Stimulated activated CD8-positive, alpha-beta memory T cell treated with anti-CD3 and anti-CD28 coated beads, Interleukin-7, amount 100 ng/mL, for 4 hours (primary cell): ENCODE results near the gene ATP5PD.
A peak's percentile ranks its signal among the peaks of the same experiment; 100 is the strongest.
"Not testable (repeated sequence)": the region's sequence is repeated elsewhere in the genome, so short reads cannot be mapped to it uniquely, and the experiment has no call there.

Source experiments
- DNase-seq, 2 donors: peaks; one replicate each; pipeline ENCODE4 v3.0.0-alpha.2; 2020; ENCODE audit warnings: low read depth in 2 of 2

Gene ATP5PD

GRCh38 chr17:75077496-75078283, 30.9 kb upstream of the ATP5PD start:
- peak in 1 of 2 donors; percentile 32 for DNase-seq

DNA sequence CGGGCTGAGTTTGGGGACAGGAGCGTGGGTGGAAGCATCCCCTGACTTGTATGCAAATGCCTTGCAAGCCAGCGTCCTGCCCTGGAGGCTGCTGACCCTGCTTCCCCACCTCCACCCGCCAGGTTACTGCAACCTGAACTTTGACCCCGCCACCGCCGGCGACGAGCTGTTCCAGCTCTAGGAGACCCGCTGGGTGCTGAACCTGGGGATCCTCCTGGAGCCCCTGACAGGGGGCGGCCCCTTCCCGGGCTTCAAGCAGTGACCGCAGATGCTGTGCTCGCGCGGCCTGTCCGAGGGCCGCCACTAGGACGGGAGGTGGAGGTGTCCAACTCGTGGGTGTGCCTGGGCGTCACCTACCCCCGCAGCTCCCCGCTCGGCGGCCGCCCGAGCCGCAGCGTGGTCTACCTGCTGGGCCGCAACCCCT, 30.3 kb upstream of the ATP5PD start:
- no peak for DNase-seq

GRCh38 chr17:75075597-75076336, 29.0 kb upstream of the ATP5PD start:
- no peak for DNase-seq

- DNase-seq: no peak
These were observed 27.8 kb upstream of the ATP5PD start for GRCh38 chr17:75074532-75074931.

DNA sequence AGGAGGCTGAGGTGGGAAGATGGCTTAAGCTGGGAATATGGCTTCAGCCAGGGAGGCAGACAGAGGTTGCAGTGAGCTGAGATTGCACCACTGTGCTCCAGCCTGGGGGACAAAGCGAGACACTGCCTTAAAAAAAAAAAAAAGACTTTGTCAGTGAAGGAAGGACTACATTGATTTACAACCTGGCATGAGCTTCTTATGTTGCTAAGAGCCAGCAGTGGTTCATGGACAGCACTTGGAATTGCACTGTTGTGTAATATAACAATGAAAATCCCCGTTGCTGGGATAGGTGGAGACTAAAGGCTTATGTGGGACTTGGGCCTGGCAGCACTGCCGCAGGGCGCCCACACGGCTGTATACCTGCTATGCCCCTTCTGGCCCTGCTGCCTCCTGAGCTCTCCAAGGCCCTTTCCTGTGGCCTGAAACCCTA, 26.9 kb upstream of the ATP5PD start:
- no peak for DNase-seq

- DNase-seq: not testable (repeated sequence)
These were observed 26.1 kb upstream of the ATP5PD start for GRCh38 chr17:75072909-75073308.

- not testable (repeated sequence) for DNase-seq
These were observed 24.9 kb upstream of the ATP5PD start for GRCh38 chr17:75071478-75072271.

DNA sequence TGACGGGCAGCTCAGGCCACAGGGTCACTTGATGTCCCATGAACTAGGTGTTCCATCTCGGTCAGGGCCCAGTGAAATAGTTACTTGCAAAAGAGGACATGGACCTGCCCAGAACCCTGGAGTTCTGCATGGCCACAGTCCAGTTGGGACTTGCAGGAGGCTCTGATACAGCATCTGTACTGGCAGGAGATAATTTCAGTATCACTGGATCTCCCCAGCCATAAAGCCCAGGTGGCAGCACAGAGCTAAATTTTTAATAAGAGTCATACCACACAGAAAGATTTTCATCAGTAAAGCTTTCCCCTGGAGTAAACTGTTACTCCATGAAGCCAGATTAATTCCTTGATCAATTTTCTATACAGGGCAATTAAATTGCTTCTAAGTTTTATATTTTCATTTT, 23.0 kb upstream of the ATP5PD start:
- no peak for DNase-seq

GRCh38 chr17:75068750-75069149, 22.0 kb upstream of the ATP5PD start:
- DNase-seq: no peak

- DNase-seq: no peak
These were observed 21.1 kb upstream of the ATP5PD start for GRCh38 chr17:75067856-75068255.

DNA sequence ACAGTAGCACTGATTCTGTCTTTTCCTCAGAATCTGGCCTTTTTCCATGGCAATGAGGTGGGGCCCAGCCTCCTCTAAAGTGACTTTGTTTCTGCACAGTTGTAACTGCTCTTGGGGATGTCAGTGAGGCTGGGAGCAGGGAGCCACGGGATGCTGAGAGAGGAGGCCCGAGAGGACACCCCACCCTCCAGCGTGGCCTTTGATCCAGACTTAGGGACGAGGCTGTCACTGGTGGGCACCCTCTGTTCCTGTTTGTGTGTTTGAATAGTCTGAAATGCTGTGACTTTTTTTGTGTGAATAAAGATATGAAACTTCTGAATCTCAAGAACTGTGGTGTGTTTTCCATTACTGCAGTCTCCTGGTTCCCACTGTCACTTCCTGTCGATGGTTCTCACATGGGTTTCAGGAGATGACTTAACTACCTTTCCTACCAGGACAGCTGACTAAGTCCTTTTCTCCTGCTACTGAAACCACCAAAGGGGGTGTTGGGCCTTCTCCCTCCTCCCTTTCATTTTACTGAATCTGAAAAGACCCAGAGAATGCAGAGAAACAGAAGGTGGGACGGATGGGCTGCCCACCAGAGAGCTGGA, 18.9 kb upstream of the ATP5PD start:
- DNase-seq: no peak

DNA sequence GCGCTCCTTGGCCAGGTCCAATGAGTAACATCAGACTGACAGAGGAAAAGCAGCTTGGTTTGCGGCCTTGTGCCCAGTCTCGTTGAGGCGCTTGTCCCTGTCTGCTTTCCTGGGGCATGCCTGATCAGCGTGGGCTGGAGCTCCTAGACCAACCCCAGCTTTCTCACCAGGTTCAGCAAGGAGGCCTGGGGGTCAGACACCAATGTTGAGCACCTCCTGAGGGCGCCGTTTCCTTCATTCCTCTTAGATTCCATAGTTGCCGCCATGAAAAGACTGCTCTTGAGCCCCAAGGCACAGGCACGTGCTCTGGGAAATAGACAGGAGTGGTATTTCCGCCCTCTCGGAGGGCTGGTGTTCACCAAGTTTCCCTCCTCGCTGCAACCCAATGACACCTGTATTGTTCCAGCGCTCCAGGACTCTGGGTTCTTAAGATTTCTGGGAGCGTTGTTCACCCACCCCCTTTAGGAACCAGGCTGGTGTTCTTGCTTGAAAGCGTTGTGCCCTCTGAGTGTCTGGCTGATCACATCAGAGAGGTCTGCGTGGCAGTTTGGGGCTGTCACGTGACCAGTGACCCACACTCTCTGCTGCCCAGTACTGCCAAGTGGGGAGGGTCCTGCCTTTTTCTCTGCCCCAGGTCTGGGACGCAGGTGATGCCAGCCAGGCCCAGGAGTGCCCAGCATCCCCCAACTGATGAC, 18.2 kb upstream of the ATP5PD start:
- no peak for DNase-seq

DNA sequence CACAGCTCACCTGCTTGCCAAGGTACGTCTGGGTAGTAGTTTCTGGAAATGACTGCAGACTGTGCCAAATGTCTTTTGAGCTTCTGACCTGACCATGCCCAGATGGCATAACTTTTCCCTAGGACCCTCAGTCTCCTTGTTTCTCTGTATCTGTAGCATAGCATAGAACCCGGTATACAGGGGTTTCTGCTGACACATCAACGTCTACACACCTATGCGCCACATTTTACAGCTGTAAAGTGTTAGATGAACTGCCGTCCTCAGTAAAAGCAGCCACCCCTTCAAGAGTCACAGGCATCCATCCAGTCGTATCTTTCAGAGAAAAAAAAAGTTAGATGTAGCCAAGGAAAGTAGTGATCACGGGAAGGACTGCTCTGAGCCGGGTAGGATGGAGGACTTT, 17.7 kb upstream of the ATP5PD start:
- DNase-seq: no peak

DNA sequence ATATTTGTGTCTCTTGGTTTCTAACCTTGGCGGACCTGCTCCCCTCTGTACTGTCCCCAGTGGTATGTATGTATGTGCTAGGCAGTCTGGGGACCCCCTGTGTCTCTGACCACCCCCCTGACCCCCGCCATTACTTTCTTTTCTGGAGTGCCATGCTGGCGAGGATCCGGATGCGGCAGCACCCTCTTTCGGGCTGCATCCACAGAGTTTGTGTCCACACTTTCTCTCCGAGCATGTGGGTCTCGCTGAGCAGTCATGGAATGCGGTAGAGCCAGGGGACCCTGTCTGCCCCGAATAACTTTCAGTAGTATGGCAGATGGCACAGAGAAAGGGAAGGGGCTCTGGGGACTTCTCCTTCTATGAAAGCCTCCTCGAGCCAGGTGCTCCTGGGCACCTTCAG, 17.3 kb upstream of the ATP5PD start:
- no peak for DNase-seq

DNA sequence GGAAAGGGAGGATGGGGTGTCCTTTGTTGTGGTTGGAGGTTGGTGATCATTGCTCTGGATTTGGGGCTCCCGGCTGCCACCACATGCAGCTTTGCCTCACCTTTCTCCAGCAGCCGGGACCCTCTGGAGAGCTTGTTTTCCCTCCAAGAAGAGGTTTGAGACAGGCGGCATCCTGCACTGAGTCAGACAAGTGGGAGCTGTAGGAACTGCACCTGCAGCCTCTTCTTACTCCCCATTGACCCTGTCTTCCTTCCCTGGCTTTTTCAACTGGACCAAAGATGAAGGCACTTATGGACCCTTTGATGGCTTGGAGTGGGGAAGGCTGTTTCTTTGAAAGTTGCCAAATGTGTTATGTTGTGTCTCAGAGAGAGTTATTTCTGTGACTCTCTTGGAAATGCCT, 16.9 kb upstream of the ATP5PD start:
- no peak for DNase-seq

DNA sequence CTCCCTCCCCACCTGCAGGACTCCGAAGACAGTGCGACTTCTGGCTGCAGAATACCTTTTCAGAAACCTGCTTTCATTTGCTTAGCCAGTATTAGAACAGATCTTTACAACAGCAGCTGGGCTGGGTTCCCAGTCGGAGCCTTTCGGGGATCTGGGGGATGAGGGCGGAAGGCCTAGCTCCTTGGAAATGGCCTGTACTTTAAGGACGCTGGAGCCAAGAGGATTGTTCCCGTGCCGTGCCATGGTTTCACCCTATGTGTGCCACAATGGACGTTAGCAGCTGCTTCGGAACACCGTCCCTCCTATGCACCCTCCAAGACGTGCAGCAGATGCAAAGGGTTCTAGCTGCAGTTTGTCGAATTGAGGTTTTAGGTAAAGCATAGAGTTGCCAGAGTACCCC, 16.4 kb upstream of the ATP5PD start:
- DNase-seq: no peak

DNA sequence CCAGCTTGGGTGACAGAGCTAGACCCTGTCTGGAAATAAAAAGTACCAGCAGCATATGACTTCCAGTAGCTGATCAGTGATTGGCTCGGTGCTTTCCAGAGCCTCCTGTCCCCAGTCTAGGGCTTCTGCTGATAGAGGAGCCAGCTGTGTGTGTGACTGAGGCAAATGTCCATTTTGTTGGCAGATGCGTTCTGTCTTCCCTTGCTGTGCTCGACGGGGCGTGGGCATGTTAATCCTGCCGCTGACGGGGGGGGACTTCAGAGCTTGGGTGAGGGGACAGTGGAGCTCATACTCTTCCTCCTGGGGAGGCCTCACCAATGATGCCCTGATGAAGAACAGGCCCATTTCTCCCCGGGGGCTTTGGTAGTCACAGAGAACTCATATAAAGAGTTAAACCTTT, 14.8 kb upstream of the ATP5PD start:
- no peak for DNase-seq

DNA sequence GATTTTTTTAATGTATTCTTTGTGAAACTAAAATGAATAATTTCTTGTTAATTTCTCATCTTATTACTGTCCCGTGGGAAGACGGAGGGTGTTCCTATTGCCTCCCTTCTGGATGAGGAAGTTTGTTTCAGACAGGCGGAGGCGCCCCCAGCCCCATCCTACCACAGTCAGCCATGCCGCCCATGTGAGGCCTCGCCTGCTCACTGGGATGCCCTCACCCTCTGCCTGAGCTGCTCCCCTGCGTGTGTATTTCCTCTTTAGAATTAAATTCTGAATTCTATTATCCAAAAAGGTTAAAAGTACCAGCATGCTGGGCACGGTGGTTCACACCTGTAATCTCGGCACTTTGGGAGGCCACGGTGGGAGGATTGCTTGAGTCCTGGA, 14.3 kb upstream of the ATP5PD start:
- DNase-seq: no peak

DNA sequence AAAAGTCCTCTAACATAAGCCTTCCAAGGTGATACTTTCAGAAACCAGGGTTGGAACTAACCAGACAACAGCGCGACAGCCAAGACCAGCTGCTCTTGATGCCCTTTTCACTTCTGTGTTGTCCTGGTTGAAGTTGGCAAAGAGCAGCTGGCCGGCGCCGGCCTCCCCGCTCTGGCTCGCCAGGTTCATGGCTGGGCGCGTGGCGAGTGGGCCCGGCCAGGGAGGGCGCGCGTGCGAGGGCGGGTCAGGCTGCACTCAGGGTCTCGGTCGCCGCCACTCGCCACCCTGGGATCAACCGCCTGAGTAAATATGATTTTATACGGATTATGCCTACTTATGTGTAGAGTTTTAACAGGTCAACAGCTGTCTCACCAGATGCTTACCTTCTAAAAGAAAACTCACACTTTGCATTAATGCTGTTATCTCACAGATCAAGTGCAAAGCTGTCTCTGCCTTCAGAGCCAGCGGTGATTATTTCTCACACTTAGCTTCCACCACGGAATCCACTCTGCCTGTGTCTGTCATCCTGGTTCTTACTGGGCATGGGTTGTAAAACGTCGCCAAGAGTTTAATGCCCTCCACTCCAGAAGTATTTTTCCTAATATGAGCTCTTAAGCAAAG, 13.8 kb upstream of the ATP5PD start:
- no peak for DNase-seq

DNA sequence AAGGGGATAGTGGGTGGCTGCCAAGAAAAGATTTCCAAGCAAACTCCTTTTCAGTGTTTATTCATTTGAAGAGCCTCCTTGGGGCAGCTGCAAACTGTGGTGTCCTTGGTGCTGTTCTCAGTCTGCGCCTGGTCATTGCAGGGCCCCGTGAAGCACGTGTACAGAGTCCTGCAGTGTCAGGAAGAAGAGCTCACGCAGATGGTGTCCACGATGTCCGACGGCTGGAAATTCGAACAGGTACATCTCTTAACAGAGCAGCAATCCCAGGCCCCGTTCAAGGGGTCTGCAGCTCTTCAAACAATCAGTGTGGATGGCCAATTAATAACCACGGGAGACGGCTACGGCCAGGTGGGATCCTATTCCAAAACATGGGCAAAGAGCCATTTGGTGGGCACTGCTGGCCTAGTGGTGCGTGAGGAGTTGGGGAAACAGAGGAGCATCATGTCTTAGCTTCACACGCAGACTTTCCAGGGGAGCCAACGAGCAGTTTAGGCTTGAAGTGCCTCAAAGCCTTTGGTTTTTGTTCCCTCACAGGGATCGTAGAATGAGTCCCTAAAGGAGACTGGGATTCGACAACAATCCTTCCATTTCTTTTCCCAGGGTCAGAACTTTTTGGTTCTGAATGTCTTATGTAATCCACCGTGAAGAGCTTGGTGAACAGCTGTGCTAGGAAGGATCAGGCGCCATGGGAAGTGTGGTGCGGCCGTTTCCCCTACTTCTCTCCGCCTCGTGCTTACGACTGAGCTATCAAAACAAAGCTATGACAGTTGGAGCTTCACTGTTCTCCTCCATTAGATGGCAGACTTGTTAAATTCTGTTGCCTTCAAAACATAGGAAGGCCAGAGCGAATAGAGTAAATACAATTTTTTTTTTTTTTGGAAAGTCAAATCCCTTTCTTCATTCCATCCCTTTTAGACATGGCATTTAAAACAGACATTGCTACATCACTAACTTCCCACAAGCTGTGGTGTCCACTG, 12.9 kb upstream of the ATP5PD start:
- DNase-seq: no peak
